OCI-LY1 (cell line): ENCODE results near the gene SPAM1.

Experiments
- H2AFZ ChIP-seq: fragments of 200-600 bp; sonication (generic), shearing (Covaris generic); 2 replicates; pipeline ENCODE4 v1.6.0; 2014; ENCODE audit warnings: antibody characterized with exemption, mild to moderate bottlenecking, low read length
- H3F3A ChIP-seq: fragments of 200-600 bp; sonication (generic), shearing (Covaris generic); 2 replicates; pipeline ENCODE4 v1.6.0; 2014; ENCODE audit warnings: mild to moderate bottlenecking, antibody characterized with exemption, low read length, moderate library complexity; ENCODE audit not compliant: insufficient read depth
- H3K27ac ChIP-seq: fragments of 200-600 bp; sonication (generic); 2 replicates; pipeline ENCODE4 v1.5.1; 2014; ENCODE audit warnings: low read length, mixed run types, mild to moderate bottlenecking, low read depth; ENCODE audit not compliant: poor library complexity, severe bottlenecking
- H3K27me3 ChIP-seq: fragments of 200-600 bp; sonication (generic); 2 replicates; pipeline ENCODE4 v1.6.0; 2014; ENCODE audit warnings: antibody characterized with exemption, mild to moderate bottlenecking, low read length, moderate library complexity; ENCODE audit not compliant: insufficient read depth
- H3K36me3 ChIP-seq: fragments of 200-600 bp; sonication (generic); 2 replicates; pipeline ENCODE4 v1.6.1; 2014; ENCODE audit warnings: mild to moderate bottlenecking, antibody characterized with exemption, low read length, moderate library complexity, mixed read lengths; ENCODE audit not compliant: insufficient read depth
- H3K4me1 ChIP-seq: fragments of 200-600 bp; sonication (generic); 2 replicates; pipeline ENCODE4 v1.5.1; 2014; ENCODE audit warnings: mild to moderate bottlenecking, low read length, moderate library complexity; ENCODE audit not compliant: insufficient read depth, severe bottlenecking
- H3K4me2 ChIP-seq: fragments of 200-600 bp; sonication (generic), shearing (Covaris generic); 2 replicates; pipeline ENCODE4 v1.6.1; 2014; ENCODE audit warnings: low read length
- H3K4me3 ChIP-seq: fragments of 200-600 bp; sonication (generic); 2 replicates; pipeline ENCODE4 v1.5.1; 2014; ENCODE audit warnings: low read length, low read depth, mild to moderate bottlenecking, mixed read lengths; ENCODE audit not compliant: poor library complexity, severe bottlenecking
- H3K79me2 ChIP-seq: fragments of 200-600 bp; shearing (Covaris generic); 2 replicates; pipeline ENCODE4 v1.6.1; 2016; ENCODE audit warnings: mixed run types, low read length, mixed read lengths; ENCODE audit not compliant: insufficient read depth
- H3K9ac ChIP-seq: fragments of 200-600 bp; sonication (generic), shearing (Covaris generic); 2 replicates; pipeline ENCODE4 v1.6.1; 2014; ENCODE audit warnings: mild to moderate bottlenecking, low read length, mixed read lengths
- H3K9me2 ChIP-seq: fragments of 200-600 bp; sonication (generic), shearing (Covaris generic); 2 replicates; pipeline ENCODE4 v1.6.1; 2014; ENCODE audit warnings: low read depth, mild to moderate bottlenecking, low read length, mixed read lengths
- H3K9me3 ChIP-seq: fragments of 200-600 bp; shearing (Covaris generic); 2 replicates; pipeline ENCODE4 v1.6.1; 2014; ENCODE audit warnings: low read length, mixed read lengths
- H4K20me1 ChIP-seq: fragments of 200-600 bp; sonication (generic), shearing (Covaris generic); 2 replicates; pipeline ENCODE4 v1.6.0; 2016; ENCODE audit warnings: mild to moderate bottlenecking, low read length; ENCODE audit not compliant: insufficient read depth
- CTCF ChIP-seq: fragments of 200-600 bp; sonication (generic), shearing (Covaris generic); IDR thresholded peaks from 2 replicates; pipeline ENCODE4 v1.5.1; 2017; ENCODE audit warnings: mild to moderate bottlenecking, antibody characterized with exemption, low read length, moderate library complexity, mixed read lengths
- EZH2 ChIP-seq: fragments of 200-600 bp; sonication (generic), shearing (Covaris generic); IDR thresholded peaks from 2 replicates; pipeline ENCODE4 v1.8.0; 2017; ENCODE audit warnings: borderline replicate concordance, mixed run types, mild to moderate bottlenecking, antibody characterized with exemption, low read length, moderate library complexity, mixed read lengths

Gene SPAM1

GRCh38 chr7:123975084-123975483 is 50.0 kb downstream of the SPAM1 start:
- H3K4me2 ChIP-seq, result no peak overlapping the region
- TF ChIP-seq EZH2, result no peak
- TF ChIP-seq CTCF, result no peak
- no peaks in the 10 kb centered on the region for H3K36me3 ChIP-seq
- H3K9me2 ChIP-seq, result no peaks in the 10 kb centered on the region
- no peak overlapping the region for H3K9ac ChIP-seq
- no peak overlapping the region for H3K4me3 ChIP-seq
- H3K9me3 ChIP-seq, result no peaks in the 10 kb centered on the region
- H3K27ac ChIP-seq, result no peak overlapping the region
- no peaks in the 10 kb centered on the region for H3F3A ChIP-seq
- H3K4me1 ChIP-seq, result no peaks in the 10 kb centered on the region
- no peak overlapping the region for H2AFZ ChIP-seq
- no peaks in the 10 kb centered on the region for H3K79me2 ChIP-seq
- no peaks in the 10 kb centered on the region for H4K20me1 ChIP-seq
- H3K27me3 ChIP-seq, result no peaks in the 10 kb centered on the region

- no peak for TF ChIP-seq EZH2
- no peak for TF ChIP-seq CTCF
- H3K27ac ChIP-seq, result no peak overlapping the region
- no peak overlapping the region for H2AFZ ChIP-seq
- no peaks in the 10 kb centered on the region for H3K4me1 ChIP-seq
- H3K27me3 ChIP-seq, result no peaks in the 10 kb centered on the region
- no peaks in the 10 kb centered on the region for H3K9me2 ChIP-seq
- H3K79me2 ChIP-seq, result no peaks in the 10 kb centered on the region
- H3K9me3 ChIP-seq, result no peaks in the 10 kb centered on the region
- H3K36me3 ChIP-seq, result no peaks in the 10 kb centered on the region
- no peak overlapping the region for H3K4me3 ChIP-seq
- no peaks in the 10 kb centered on the region for H4K20me1 ChIP-seq
- H3F3A ChIP-seq, result no peaks in the 10 kb centered on the region
- no peak overlapping the region for H3K4me2 ChIP-seq
- H3K9ac ChIP-seq, result no peak overlapping the region
Measured at GRCh38 chr7:123977081-123977480, 52.0 kb downstream of the SPAM1 start.

GRCh38 chr7:123979876-123980275 is 54.8 kb downstream of the SPAM1 start:
- no peaks in the 10 kb centered on the region for H3K9me2 ChIP-seq
- no peak for TF ChIP-seq CTCF
- no peak for TF ChIP-seq EZH2
- no peak overlapping the region for H3K27ac ChIP-seq

More at GRCh38 chr7:123979876-123980275, 54.8 kb downstream of the SPAM1 start:
- Histone ChIP-seq H3K4me3 (no peak overlapping the region), H3K27me3 (no peaks in the 10 kb centered on the region), H3F3A (no peaks in the 10 kb centered on the region), H4K20me1 (no peaks in the 10 kb centered on the region), H3K9ac (no peak overlapping the region), H2AFZ (no peak overlapping the region), H3K4me2 (no peak overlapping the region), H3K4me1 (no peaks in the 10 kb centered on the region), H3K79me2 (no peaks in the 10 kb centered on the region), H3K36me3 (no peaks in the 10 kb centered on the region), H3K9me3 (no peaks in the 10 kb centered on the region)
